CD14-positive monocyte (primary cell): ENCODE data around the gene SNIP1. TPM values are rescaled to one million over a fixed set of nuclear protein-coding genes. Genes with fewer than 3 reads are reported as not detected.
"Not testable (repeated sequence)": the region's sequence is repeated elsewhere in the genome, so short reads cannot be mapped to it uniquely, and the experiment has no call there.

Source experiments
- DNase-seq, 3 donors: peaks; one replicate each; pipeline ENCODE4 v3.0.0-alpha.2; 2011 to 2022
- H2AFZ ChIP-seq: 2 replicates; pipeline ENCODE4 v1.6.0; 2012; ENCODE audit warnings: mild to moderate bottlenecking, low read depth, low read length, inconsistent platforms; ENCODE audit not compliant: insufficient read depth, poor library complexity, severe bottlenecking
- H3K27ac ChIP-seq, 2 donors: 1 replicate in 1 of 2; 2 replicates in 1 of 2; pipeline ENCODE4 v1.5.1; 2012 to 2013; ENCODE audit warnings: low read length in 2 of 2, control low read depth in 1 of 2, inconsistent platforms in 1 of 2, low read depth in 1 of 2, mild to moderate bottlenecking in 1 of 2
- H3K27me3 ChIP-seq, 2 donors: one replicate each; pipeline versions ENCODE4 v1.6.0 to v1.6.1; 2011 to 2013; ENCODE audit warnings: low read length in 2 of 2; ENCODE audit not compliant: control insufficient read depth in 2 of 2, insufficient read depth in 2 of 2
- H3K36me3 ChIP-seq, 2 donors: replicated peaks in 1 of 2; 1 replicate in 1 of 2; 2 replicates in 1 of 2; pipeline versions ENCODE4 v1.5.1 to v1.6.1; 2012 to 2013; ENCODE audit warnings: low read length in 2 of 2, control low read depth in 1 of 2, inconsistent platforms in 1 of 2, mild to moderate bottlenecking in 1 of 2; ENCODE audit not compliant: insufficient read depth in 2 of 2, control insufficient read depth in 1 of 2
- H3K4me1 ChIP-seq, 2 donors: 1 replicate in 1 of 2; 2 replicates in 1 of 2; pipeline versions ENCODE4 v1.5.1 to v1.6.1; 2012 to 2013; ENCODE audit warnings: low read length in 2 of 2, control low read depth in 1 of 2, inconsistent platforms in 1 of 2, mild to moderate bottlenecking in 1 of 2, moderate library complexity in 1 of 2; ENCODE audit not compliant: insufficient read depth in 2 of 2, control insufficient read depth in 1 of 2
- H3K4me2 ChIP-seq: replicated peaks from 2 replicates; pipeline ENCODE3; 2012; ENCODE audit warnings: low read length, moderate library complexity, mild to moderate bottlenecking; ENCODE audit not compliant: poor library complexity, severe bottlenecking; ENCODE audit errors: extremely low read depth
- H3K4me3 ChIP-seq, 3 experiments: fragments of 200-600 bp in 1 of 3; sonication (generic) in 1 of 3; replicated peaks in 1 of 3; 1 replicate in 2 of 3; 2 replicates in 1 of 3; pipeline ENCODE4 v1.5.1; 2011 to 2013; ENCODE audit warnings: low read length in 3 of 3, mild to moderate bottlenecking in 3 of 3, control low read depth in 2 of 3, low read depth in 2 of 3, inconsistent platforms in 1 of 3, moderate library complexity in 1 of 3
- H3K79me2 ChIP-seq: 2 replicates; pipeline ENCODE4 v1.6.0; 2012; ENCODE audit warnings: mild to moderate bottlenecking, control low read depth, inconsistent platforms, low read length, moderate library complexity; ENCODE audit not compliant: insufficient read depth
- H3K9ac ChIP-seq: 2 replicates; pipeline ENCODE4 v1.6.0; 2017; ENCODE audit warnings: low read length, mild to moderate bottlenecking; ENCODE audit not compliant: insufficient read depth, poor library complexity, severe bottlenecking
- H3K9me3 ChIP-seq, 2 donors: replicated peaks in 1 of 2; 1 replicate in 1 of 2; 2 replicates in 1 of 2; pipeline versions ENCODE4 v1.5.1 to v1.6.1; 2012 to 2013; ENCODE audit warnings: low read length in 2 of 2, control low read depth in 1 of 2; ENCODE audit not compliant: control insufficient read depth in 1 of 2, insufficient read depth in 1 of 2
- H4K20me1 ChIP-seq: 2 replicates; pipeline ENCODE4 v1.6.0; 2012; ENCODE audit warnings: mild to moderate bottlenecking, low read length, control low read depth, moderate library complexity; ENCODE audit not compliant: insufficient read depth
- H3K27ac Mint-ChIP-seq, 7 donors: one replicate each; pipeline ENCODE4 v1.8.0; 2020; ENCODE audit warnings: mild to moderate bottlenecking in 7 of 7, mixed read lengths in 7 of 7, moderate library complexity in 6 of 7, inconsistent platforms in 2 of 7
- H3K27me3 Mint-ChIP-seq, 3 donors: one replicate each; pipeline ENCODE4 v1.8.0; 2021 to 2022; ENCODE audit warnings: low read depth in 3 of 3, mild to moderate bottlenecking in 3 of 3, mixed read lengths in 3 of 3, moderate library complexity in 3 of 3, inconsistent platforms in 1 of 3
- H3K36me3 Mint-ChIP-seq, 2 donors: one replicate each; pipeline ENCODE4 v1.8.0; 2020; ENCODE audit warnings: mixed read lengths in 2 of 2, inconsistent platforms in 1 of 2, mild to moderate bottlenecking in 1 of 2
- H3K4me1 Mint-ChIP-seq: one replicate; pipeline ENCODE4 v1.8.0; 2020; ENCODE audit warnings: mild to moderate bottlenecking, mixed read lengths
- H3K4me3 Mint-ChIP-seq, 2 donors: one replicate each; pipeline ENCODE4 v1.8.0; 2020; ENCODE audit warnings: mild to moderate bottlenecking in 2 of 2, mixed read lengths in 2 of 2, moderate library complexity in 1 of 2
- H3K9me3 Mint-ChIP-seq, 7 donors: one replicate each; pipeline ENCODE4 v1.8.0; 2020 to 2022; ENCODE audit warnings: mixed read lengths in 7 of 7, mild to moderate bottlenecking in 6 of 7, moderate library complexity in 6 of 7, inconsistent platforms in 2 of 7
- WGBS: methylation state at CpG from one replicate; pipeline ENCODE4 v1.1.5; 2013; ENCODE audit warnings: missing lambda C conversion rate; ENCODE audit not compliant: insufficient coverage; 5-methylcytosine and 5-hydroxymethylcytosine counted together
- intact Hi-C, 2 donors: fragments of 100-400 bp; cut with micrococcal nuclease; formaldehyde crosslinking; loops; one replicate each; pipeline versions ENCODE4 v1.15.0 to v1.15.1; 2023
- polyA plus RNA-seq, 3 donors: library from polyadenylated mRNA; depleted of rRNA in 1 of 3; unstranded in 2 of 3; stranded (reverse) in 1 of 3; fragments of 300-500 nt in 2 of 3; fragments of >200 nt in 1 of 3; fragmentation: Illumina TruSeq in 2 of 3; gene quantifications; 1 replicate in 2 of 3; 2 replicates in 1 of 3; pipeline ENCODE4 v1.2.3, GENCODE V29; 2012 to 2021
- TF ChIP-seq, protein P1 (sequence below): fragments of 200-600 bp; IDR thresholded peaks from one replicate; pipeline ENCODE4 v1.8.0; 2022; ENCODE audit warnings: antibody characterized with exemption, mild to moderate bottlenecking

SNIP1 gene
- polyA plus RNA-seq, 3 donors: 1.6 to 6.8 (median 3.3) TPM

DNA sequence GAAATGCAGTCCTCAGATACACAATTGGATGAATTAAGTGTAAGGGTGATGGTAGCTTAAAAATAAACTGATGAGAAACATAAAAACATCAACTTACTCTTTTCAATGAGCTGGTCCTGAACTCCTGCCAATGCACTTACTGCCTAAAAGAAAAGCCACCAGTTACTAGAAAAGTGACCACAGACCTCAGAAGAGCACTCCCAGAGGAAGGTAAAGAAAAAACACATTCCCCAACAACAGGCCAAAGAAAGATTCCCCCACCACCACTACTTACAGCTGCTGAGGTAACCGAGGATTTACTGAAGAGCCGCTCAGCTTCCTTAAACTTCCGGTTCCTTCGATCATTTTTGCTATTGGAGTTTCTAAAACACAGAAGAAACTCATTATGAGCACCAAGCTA lies 44.9 kb downstream of the SNIP1 start:
- peaks cover 18% of the 10 kb centered on the region for H3K79me2 ChIP-seq

DNA sequence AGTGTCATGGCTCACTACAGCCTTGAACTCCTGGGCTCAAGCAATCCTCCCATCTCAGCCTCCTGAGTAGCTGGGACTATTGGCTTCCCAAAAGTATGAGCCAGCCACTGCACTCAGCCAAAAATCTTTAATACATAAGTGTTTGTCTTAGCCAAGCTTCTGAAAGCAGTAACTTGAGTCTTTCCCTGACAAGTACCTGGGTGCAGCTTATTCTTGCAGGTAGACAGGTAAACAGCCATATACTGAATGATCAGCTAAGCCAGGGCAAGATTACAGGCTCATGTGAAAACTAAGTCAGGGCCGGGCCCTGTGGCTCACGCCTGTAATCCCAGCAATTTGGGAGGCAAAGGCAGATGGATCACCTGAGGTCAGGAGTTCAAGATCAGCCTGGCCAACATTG lies 47.4 kb downstream of the SNIP1 start:
- H3K36me3 Mint-ChIP-seq: peaks cover 58 to 86% of the 10 kb centered on the region in 2 donors
- no peak overlapping the region for H3K4me3 ChIP-seq
- H3K4me1 Mint-ChIP-seq: peaks cover 7% of the 10 kb centered on the region
- peaks cover 0 to 3% (median 0%) of the 10 kb centered on the region in 3 donors for H3K27me3 Mint-ChIP-seq
- intact Hi-C loops: no loop called here
- no peaks in the 10 kb centered on the region for H3K27me3 ChIP-seq
- WGBS: no CpG with 5 or more reads among the region's 2 CpGs
- H3K9ac ChIP-seq: no peak overlapping the region
- no peaks in the 10 kb centered on the region for H3K9me3 Mint-ChIP-seq
- no peak overlapping the region for H3K27ac Mint-ChIP-seq
- DNase-seq: no peak
- H3K36me3 ChIP-seq: peaks cover 47 to 85% of the 10 kb centered on the region in 2 donors
- no peak overlapping the region for H3K4me2 ChIP-seq
- H3K79me2 ChIP-seq: peaks cover 2% of the 10 kb centered on the region
- no peak overlapping the region for H3K4me3 Mint-ChIP-seq
- TF ChIP-seq, protein P1, sequence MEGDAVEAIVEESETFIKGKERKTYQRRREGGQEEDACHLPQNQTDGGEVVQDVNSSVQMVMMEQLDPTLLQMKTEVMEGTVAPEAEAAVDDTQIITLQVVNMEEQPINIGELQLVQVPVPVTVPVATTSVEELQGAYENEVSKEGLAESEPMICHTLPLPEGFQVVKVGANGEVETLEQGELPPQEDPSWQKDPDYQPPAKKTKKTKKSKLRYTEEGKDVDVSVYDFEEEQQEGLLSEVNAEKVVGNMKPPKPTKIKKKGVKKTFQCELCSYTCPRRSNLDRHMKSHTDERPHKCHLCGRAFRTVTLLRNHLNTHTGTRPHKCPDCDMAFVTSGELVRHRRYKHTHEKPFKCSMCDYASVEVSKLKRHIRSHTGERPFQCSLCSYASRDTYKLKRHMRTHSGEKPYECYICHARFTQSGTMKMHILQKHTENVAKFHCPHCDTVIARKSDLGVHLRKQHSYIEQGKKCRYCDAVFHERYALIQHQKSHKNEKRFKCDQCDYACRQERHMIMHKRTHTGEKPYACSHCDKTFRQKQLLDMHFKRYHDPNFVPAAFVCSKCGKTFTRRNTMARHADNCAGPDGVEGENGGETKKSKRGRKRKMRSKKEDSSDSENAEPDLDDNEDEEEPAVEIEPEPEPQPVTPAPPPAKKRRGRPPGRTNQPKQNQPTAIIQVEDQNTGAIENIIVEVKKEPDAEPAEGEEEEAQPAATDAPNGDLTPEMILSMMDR: no peak
- H3K9me3 ChIP-seq: no peaks in the 10 kb centered on the region
- no peak overlapping the region for H3K27ac ChIP-seq
- H3K4me1 ChIP-seq: no peaks in the 10 kb centered on the region
- H2AFZ ChIP-seq: no peak overlapping the region
- peaks cover 4% of the 10 kb centered on the region for H4K20me1 ChIP-seq

More for the DNA sequence above, 44.9 kb downstream of the SNIP1 start:
- Mint-ChIP-seq H3K27ac (no peak overlapping the region), H3K27me3 (peaks cover 0 to 3% (median 2%) of the 10 kb centered on the region in 3 donors), H3K9me3 (no peaks in the 10 kb centered on the region), H3K4me3 (no peak overlapping the region), H3K4me1 (peaks cover 17% of the 10 kb centered on the region), H3K36me3 (peaks cover 59 to 75% of the 10 kb centered on the region in 2 donors)
- H3K9me3 ChIP-seq: no peaks in the 10 kb centered on the region
- no peak for DNase-seq
- H3K27ac ChIP-seq: no peak overlapping the region
- no peak overlapping the region for H2AFZ ChIP-seq
- H3K4me2 ChIP-seq: no peak overlapping the region
- no peak overlapping the region for H3K9ac ChIP-seq
- H3K36me3 ChIP-seq: peaks cover 47 to 72% of the 10 kb centered on the region in 2 donors
- H3K4me3 ChIP-seq: no peak overlapping the region
- TF ChIP-seq, protein P1: no peak
- intact Hi-C loops: no loop called here
- 79% methylated on average over 4 of the region's 4 CpGs for WGBS
- H3K27me3 ChIP-seq: no peaks in the 10 kb centered on the region
- peaks cover 10 to 11% of the 10 kb centered on the region in 2 donors for H3K4me1 ChIP-seq
- H4K20me1 ChIP-seq: peaks cover 11% of the 10 kb centered on the region

GRCh38 chr1:37502791-37503190 lies 51.3 kb downstream of the SNIP1 start:
- H3K79me2 ChIP-seq, intact Hi-C loops, H4K20me1 ChIP-seq, H3K27me3 ChIP-seq, H3K27me3 Mint-ChIP-seq, H2AFZ ChIP-seq, H3K4me2 ChIP-seq, H3K9ac ChIP-seq, DNase-seq, H3K9me3 Mint-ChIP-seq, H3K9me3 ChIP-seq, H3K27ac ChIP-seq, H3K4me3 ChIP-seq, H3K4me1 ChIP-seq, H3K4me3 Mint-ChIP-seq, H3K4me1 Mint-ChIP-seq: not testable (repeated sequence)
- H3K27ac Mint-ChIP-seq: peak overlapping the region in 1 of 7 donors; percentile 50
- H3K36me3 ChIP-seq: peaks cover 62 to 96% of the 10 kb centered on the region in 2 donors
- WGBS: 100% methylated on average over 1 of the region's 2 CpGs
- peaks cover 66 to 90% of the 10 kb centered on the region in 2 donors for H3K36me3 Mint-ChIP-seq
